Measurements from ENCODE around the gene SYTL3.

GRCh38 chr6:158783851-158784250, 134.0 kb downstream of the SYTL3 start:
- TF ChIP-seq POLR2A (IDR thresholded peaks at IDR 0.05) (no peak), POLR2AphosphoS5 (IDR thresholded peaks at IDR 0.05) (no peak), CTCF (IDR thresholded peaks at IDR 0.05) (no peak)

Measured in prostate gland (tissue), 2 donors.